ENCODE measurements around the gene SLC6A5. TPM values are rescaled to one million over a fixed set of nuclear protein-coding genes. Genes with fewer than 3 reads are reported as not detected.

Gene SLC6A5
- total RNA-seq, 1 experiment from 2014 or later, result not detected

GRCh38 chr11:20584093-20584774, 15.2 kb upstream of the SLC6A5 start:
- DNase-seq (ENCODE audit: low spot score), result no peak
- CTCF ChIA-PET, result no interaction called here
- intact Hi-C loops (cut with micrococcal nuclease; ENCODE audit: unreplicated experiment), result no loop called here

GRCh38 chr11:20589796-20590195, 9.6 kb upstream of the SLC6A5 start:
- POLR2A ChIA-PET (ENCODE audit: low non-redundant PET), result no interaction called here
- Histone ChIP-seq H3K4me1 (ENCODE audit: insufficient read depth, low read length, poor library complexity, severe bottlenecking) (no peaks in the 10 kb centered on the region), H3K27me3 (replicated peaks; ENCODE audit: insufficient read depth, low read depth, low read length, poor library complexity) (peaks cover 28% of the 10 kb centered on the region), H3K36me3 (ENCODE audit: insufficient read depth, low read length, poor library complexity, severe bottlenecking) (no peaks in the 10 kb centered on the region), H3K9me3 (ENCODE audit: low read depth, low read length, poor library complexity, severe bottlenecking) (no peaks in the 10 kb centered on the region), H3K27ac (ENCODE audit: low read depth, low read length, poor library complexity, severe bottlenecking) (no peak overlapping the region), H3K4me3 (ENCODE audit: low read depth, low read length, poor library complexity, severe bottlenecking) (no peak overlapping the region)
- DNase-seq (ENCODE audit: low spot score), result no peak
- intact Hi-C loops (cut with micrococcal nuclease; ENCODE audit: unreplicated experiment), result no loop called here
- CTCF ChIA-PET, result no interaction called here
- BruUV-seq (replicated peaks), result no TSS peak
- TF ChIP-seq EZH2 (IDR thresholded peaks at IDR 0.05; ENCODE audit: borderline replicate concordance, low read depth, low read length, poor library complexity, severe bottlenecking), result no peak
- TF ChIP-seq CTCF (conservative IDR thresholded peaks at IDR 0.05; ENCODE audit: low read depth, low read length), result no peak

More at GRCh38 chr11:20584093-20584774, 15.2 kb upstream of the SLC6A5 start:
- POLR2A ChIA-PET (ENCODE audit: low non-redundant PET), result no interaction called here
- Histone ChIP-seq H3K27me3 (replicated peaks; ENCODE audit: insufficient read depth, low read depth, low read length, poor library complexity) (peaks cover 1% of the 10 kb centered on the region), H3K27ac (ENCODE audit: low read depth, low read length, poor library complexity, severe bottlenecking) (no peak overlapping the region), H3K36me3 (ENCODE audit: insufficient read depth, low read length, poor library complexity, severe bottlenecking) (no peaks in the 10 kb centered on the region), H3K4me3 (ENCODE audit: low read depth, low read length, poor library complexity, severe bottlenecking) (no peak overlapping the region), H3K4me1 (ENCODE audit: insufficient read depth, low read length, poor library complexity, severe bottlenecking) (no peaks in the 10 kb centered on the region), H3K9me3 (ENCODE audit: low read depth, low read length, poor library complexity, severe bottlenecking) (no peaks in the 10 kb centered on the region)
- BruUV-seq (replicated peaks), result no TSS peak
- TF ChIP-seq EZH2 (IDR thresholded peaks at IDR 0.05; ENCODE audit: borderline replicate concordance, low read depth, low read length, poor library complexity, severe bottlenecking) (no peak), CTCF (conservative IDR thresholded peaks at IDR 0.05; ENCODE audit: low read depth, low read length) (no peak)

DNA sequence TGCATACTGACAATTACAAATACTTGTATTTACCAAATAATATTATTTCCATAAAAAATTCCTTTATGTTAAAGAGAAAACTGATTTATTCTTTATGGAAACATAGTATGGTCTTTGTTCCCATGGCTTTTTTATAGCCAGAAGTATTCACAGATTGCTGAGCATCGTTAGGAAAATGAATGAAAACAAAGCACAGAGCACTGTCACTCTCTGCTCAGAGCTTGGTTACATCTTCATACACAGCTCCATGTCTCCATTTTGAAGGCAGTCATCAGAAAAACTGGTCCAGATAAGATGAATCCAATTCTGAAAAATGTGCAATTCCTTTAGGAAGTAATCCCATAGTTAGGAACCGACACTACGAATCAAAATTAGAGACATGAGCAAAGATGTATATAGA, 9.0 kb upstream of the SLC6A5 start:
- H3K27ac ChIP-seq (ENCODE audit: low read depth, low read length, poor library complexity, severe bottlenecking), result no peak overlapping the region
- H3K4me1 ChIP-seq (ENCODE audit: insufficient read depth, low read length, poor library complexity, severe bottlenecking), result no peaks in the 10 kb centered on the region
- intact Hi-C loops (cut with micrococcal nuclease; ENCODE audit: unreplicated experiment), result no loop called here
- no peak overlapping the region for H3K4me3 ChIP-seq (ENCODE audit: low read depth, low read length, poor library complexity, severe bottlenecking)
- no peaks in the 10 kb centered on the region for H3K36me3 ChIP-seq (ENCODE audit: insufficient read depth, low read length, poor library complexity, severe bottlenecking)
- H3K27me3 ChIP-seq (replicated peaks; ENCODE audit: insufficient read depth, low read depth, low read length, poor library complexity), result peaks cover 34% of the 10 kb centered on the region
- no TSS peak for BruUV-seq (replicated peaks)
- DNase-seq (ENCODE audit: low spot score), result no peak
- POLR2A ChIA-PET (ENCODE audit: low non-redundant PET), result no interaction called here
- no peaks in the 10 kb centered on the region for H3K9me3 ChIP-seq (ENCODE audit: low read depth, low read length, poor library complexity, severe bottlenecking)
- CTCF ChIA-PET, result no interaction called here
- no peak for TF ChIP-seq EZH2 (IDR thresholded peaks at IDR 0.05; ENCODE audit: borderline replicate concordance, low read depth, low read length, poor library complexity, severe bottlenecking)
- TF ChIP-seq CTCF (conservative IDR thresholded peaks at IDR 0.05; ENCODE audit: low read depth, low read length), result no peak

All from A673 (cell line).